Parathyroid adenoma (tissue), 2 donors: ENCODE results near the gene KRTAP10-4.

Experiments
- H2AFZ ChIP-seq: fragments of 300-600 bp; sonication (generic); one replicate; pipeline ENCODE4 v1.7.0; 2017; ENCODE audit warnings: antibody characterized with exemption, mild to moderate bottlenecking
- H3K27ac ChIP-seq: fragments of 300-600 bp; sonication (generic); one replicate; pipeline ENCODE4 v1.7.0; 2017
- H3K27me3 ChIP-seq: fragments of 300-600 bp; sonication (generic); one replicate; pipeline ENCODE4 v1.7.0; 2017; ENCODE audit warnings: low read length; ENCODE audit not compliant: control insufficient read depth, insufficient read depth
- H3K36me3 ChIP-seq: fragments of 300-600 bp; sonication (generic); one replicate; pipeline ENCODE4 v1.7.0; 2017; ENCODE audit warnings: low read length; ENCODE audit not compliant: control insufficient read depth, insufficient read depth
- H3K4me1 ChIP-seq: fragments of 300-600 bp; sonication (generic); one replicate; pipeline ENCODE4 v1.7.0; 2017; ENCODE audit warnings: control low read depth
- H3K4me2 ChIP-seq: fragments of 300-600 bp; sonication (generic); one replicate; pipeline ENCODE4 v1.7.0; 2017; ENCODE audit warnings: low read length
- H3K4me3 ChIP-seq: fragments of 300-600 bp; sonication (generic); one replicate; pipeline ENCODE4 v1.7.0; 2017; ENCODE audit warnings: low read depth, low read length
- H3K79me2 ChIP-seq: fragments of 300-600 bp; sonication (generic); one replicate; pipeline ENCODE4 v1.7.0; 2017; ENCODE audit warnings: control low read depth
- H3K9ac ChIP-seq: fragments of 300-600 bp; sonication (generic); one replicate; pipeline ENCODE4 v1.7.0; 2017; ENCODE audit warnings: mild to moderate bottlenecking
- H3K9me3 ChIP-seq: fragments of 300-600 bp; sonication (generic); one replicate; pipeline ENCODE4 v1.7.0; 2017; ENCODE audit warnings: low read length; ENCODE audit not compliant: control insufficient read depth
- CTCF ChIP-seq: fragments of 300-600 bp; sonication (generic); IDR thresholded peaks from one replicate; pipeline ENCODE4 v1.7.0; 2017; ENCODE audit warnings: antibody characterized with exemption, mild to moderate bottlenecking
- donor health status: primary hyperparathyroidism.

Gene KRTAP10-4

DNA sequence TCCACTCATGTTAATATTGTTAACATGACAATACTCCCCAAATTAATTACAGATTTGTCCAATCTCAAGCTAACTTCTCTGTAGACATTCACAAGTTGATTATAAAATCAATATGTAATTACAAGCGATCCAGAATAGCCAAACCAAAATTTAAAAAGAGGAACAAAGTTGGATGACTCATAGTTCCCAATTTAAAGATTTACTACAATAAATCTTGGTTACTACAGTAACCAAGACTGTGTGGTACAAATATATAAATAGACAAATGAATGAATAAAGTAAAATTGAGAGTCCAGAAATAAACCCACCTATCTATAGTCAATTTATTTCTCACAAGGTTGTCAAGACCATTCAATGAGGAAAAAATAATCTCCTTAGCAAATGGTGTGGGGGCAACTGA lies 7.1 kb upstream of the KRTAP10-4 start:
- no peaks in the 10 kb centered on the region for H3K27me3 ChIP-seq
- no peak overlapping the region for H3K4me2 ChIP-seq
- H3K4me1 ChIP-seq, result no peaks in the 10 kb centered on the region
- H3K9me3 ChIP-seq, result no peaks in the 10 kb centered on the region
- no peak overlapping the region for H2AFZ ChIP-seq
- no peak for TF ChIP-seq CTCF
- no peak overlapping the region for H3K9ac ChIP-seq
- H3K36me3 ChIP-seq, result no peaks in the 10 kb centered on the region
- no peaks in the 10 kb centered on the region for H3K79me2 ChIP-seq
- no peak overlapping the region for H3K4me3 ChIP-seq
- H3K27ac ChIP-seq, result no peak overlapping the region

- TF ChIP-seq CTCF, result no peak
Observed at GRCh38 chr21:44567481-44568171, 5.9 kb upstream of the KRTAP10-4 start.

DNA sequence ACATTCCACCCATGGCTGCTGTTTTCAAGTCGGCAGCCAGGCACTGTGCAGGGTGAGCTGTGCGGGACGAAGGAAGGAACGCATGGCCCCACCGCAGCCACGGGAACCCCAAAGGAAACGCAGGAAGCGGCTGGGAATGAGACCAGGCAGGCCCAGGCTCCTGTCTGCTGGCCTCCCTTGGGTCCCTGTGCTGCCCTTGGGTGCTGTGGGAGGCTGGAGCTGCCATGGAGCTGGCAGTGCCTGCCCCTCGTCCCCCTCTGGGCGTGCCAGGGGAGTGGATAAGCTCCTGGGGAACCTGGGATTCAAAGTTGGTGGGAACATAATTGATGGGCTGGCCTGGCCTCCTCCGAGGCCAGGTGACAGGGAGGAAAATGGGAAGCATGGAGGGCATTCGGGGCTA lies 5.3 kb upstream of the KRTAP10-4 start:
- Histone ChIP-seq H3K27me3 (no peaks in the 10 kb centered on the region), H3K4me1 (no peaks in the 10 kb centered on the region), H3K9me3 (no peaks in the 10 kb centered on the region), H2AFZ (no peak overlapping the region), H3K4me3 (no peak overlapping the region), H3K27ac (no peak overlapping the region), H3K79me2 (no peaks in the 10 kb centered on the region), H3K4me2 (no peak overlapping the region), H3K36me3 (no peaks in the 10 kb centered on the region), H3K9ac (no peak overlapping the region)
- no peak for TF ChIP-seq CTCF

More at GRCh38 chr21:44567481-44568171, 5.9 kb upstream of the KRTAP10-4 start:
- Histone ChIP-seq H3K4me2 (no peak overlapping the region), H3K9me3 (no peaks in the 10 kb centered on the region), H3K9ac (no peak overlapping the region), H3K4me1 (no peaks in the 10 kb centered on the region), H3K4me3 (no peak overlapping the region), H2AFZ (no peak overlapping the region), H3K27me3 (no peaks in the 10 kb centered on the region), H3K36me3 (no peaks in the 10 kb centered on the region), H3K79me2 (no peaks in the 10 kb centered on the region), H3K27ac (no peak overlapping the region)

GRCh38 chr21:44568667-44569556 lies 4.6 kb upstream of the KRTAP10-4 start:
- Histone ChIP-seq H3K4me3 (no peak overlapping the region), H3K36me3 (no peaks in the 10 kb centered on the region), H3K27ac (no peak overlapping the region), H2AFZ (no peak overlapping the region), H3K9me3 (no peaks in the 10 kb centered on the region), H3K79me2 (no peaks in the 10 kb centered on the region), H3K9ac (no peak overlapping the region), H3K27me3 (no peaks in the 10 kb centered on the region), H3K4me1 (no peaks in the 10 kb centered on the region), H3K4me2 (no peak overlapping the region)
- TF ChIP-seq CTCF, result no peak
